Neutrophil (primary cell): ENCODE measurements around the gene HDAC7.

ENCODE experiments used
- H3K27ac ChIP-seq: fragments of 200-600 bp; sonication (generic); 2 replicates; pipeline ENCODE4 v1.5.1; 2016; ENCODE audit warnings: mild to moderate bottlenecking, moderate library complexity
- H3K27me3 ChIP-seq: fragments of 200-600 bp; sonication (generic); 2 replicates; pipeline ENCODE4 v1.6.0; 2016; ENCODE audit warnings: mild to moderate bottlenecking
- H3K36me3 ChIP-seq: fragments of 200-600 bp; sonication (generic); 2 replicates; pipeline ENCODE4 v1.5.1; 2017
- H3K4me1 ChIP-seq, 2 experiments: fragments of 200-600 bp in 1 of 2; sonication (generic) in 1 of 2; 1 replicate in 1 of 2; 2 replicates in 1 of 2; pipeline versions ENCODE4 v1.5.1 to v1.6.1; 2013 to 2016; ENCODE audit warnings: low read depth in 1 of 2, low read length in 1 of 2, mild to moderate bottlenecking in 1 of 2, moderate library complexity in 1 of 2; ENCODE audit not compliant: control insufficient read depth in 1 of 2, insufficient read depth in 1 of 2
- H3K4me3 ChIP-seq, 2 experiments: fragments of 200-600 bp in 1 of 2; sonication (generic) in 1 of 2; 1 replicate in 1 of 2; 2 replicates in 1 of 2; pipeline ENCODE4 v1.5.1; 2013 to 2016; ENCODE audit warnings: low read depth in 1 of 2, low read length in 1 of 2, mild to moderate bottlenecking in 1 of 2, moderate library complexity in 1 of 2
- H3K9me3 ChIP-seq: fragments of 200-600 bp; sonication (generic); 2 replicates; pipeline ENCODE4 v1.5.1; 2016
- TF ChIP-seq, protein P1 (sequence below): fragments of 200-600 bp; sonication (generic); IDR thresholded peaks from 2 replicates; pipeline ENCODE4 v1.5.1; 2016; ENCODE audit warnings: antibody characterized with exemption

Gene HDAC7

GRCh38 chr12:47832263-47832933 lies 12.7 kb upstream of the HDAC7 start:
- Histone ChIP-seq H3K4me3 (no peak overlapping the region), H3K9me3 (no peaks in the 10 kb centered on the region), H3K36me3 (no peaks in the 10 kb centered on the region), H3K27ac (peak overlapping the region; percentile 74), H3K27me3 (no peaks in the 10 kb centered on the region), H3K4me1 (peaks cover 76 to 81% of the 10 kb centered on the region in 2 experiments)
- TF ChIP-seq, protein P1, sequence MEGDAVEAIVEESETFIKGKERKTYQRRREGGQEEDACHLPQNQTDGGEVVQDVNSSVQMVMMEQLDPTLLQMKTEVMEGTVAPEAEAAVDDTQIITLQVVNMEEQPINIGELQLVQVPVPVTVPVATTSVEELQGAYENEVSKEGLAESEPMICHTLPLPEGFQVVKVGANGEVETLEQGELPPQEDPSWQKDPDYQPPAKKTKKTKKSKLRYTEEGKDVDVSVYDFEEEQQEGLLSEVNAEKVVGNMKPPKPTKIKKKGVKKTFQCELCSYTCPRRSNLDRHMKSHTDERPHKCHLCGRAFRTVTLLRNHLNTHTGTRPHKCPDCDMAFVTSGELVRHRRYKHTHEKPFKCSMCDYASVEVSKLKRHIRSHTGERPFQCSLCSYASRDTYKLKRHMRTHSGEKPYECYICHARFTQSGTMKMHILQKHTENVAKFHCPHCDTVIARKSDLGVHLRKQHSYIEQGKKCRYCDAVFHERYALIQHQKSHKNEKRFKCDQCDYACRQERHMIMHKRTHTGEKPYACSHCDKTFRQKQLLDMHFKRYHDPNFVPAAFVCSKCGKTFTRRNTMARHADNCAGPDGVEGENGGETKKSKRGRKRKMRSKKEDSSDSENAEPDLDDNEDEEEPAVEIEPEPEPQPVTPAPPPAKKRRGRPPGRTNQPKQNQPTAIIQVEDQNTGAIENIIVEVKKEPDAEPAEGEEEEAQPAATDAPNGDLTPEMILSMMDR: no peak

- H3K9me3 ChIP-seq: no peaks in the 10 kb centered on the region
- no peaks in the 10 kb centered on the region for H3K36me3 ChIP-seq
- no peak overlapping the region for H3K4me3 ChIP-seq
- TF ChIP-seq, protein P1: no peak
- peaks cover 78 to 80% of the 10 kb centered on the region in 2 experiments for H3K4me1 ChIP-seq
- H3K27ac ChIP-seq: peak overlapping the region; percentile 61
- no peaks in the 10 kb centered on the region for H3K27me3 ChIP-seq
Observed at GRCh38 chr12:47829584-47829983, 9.9 kb upstream of the HDAC7 start.

GRCh38 chr12:47828976-47829482 lies 9.3 kb upstream of the HDAC7 start:
- Histone ChIP-seq H3K27ac (peak overlapping the region; percentile 61), H3K4me1 (peaks cover 78 to 81% of the 10 kb centered on the region in 2 experiments), H3K36me3 (no peaks in the 10 kb centered on the region), H3K9me3 (no peaks in the 10 kb centered on the region), H3K4me3 (peak overlapping the region; percentile 23 to 30), H3K27me3 (no peaks in the 10 kb centered on the region)
- TF ChIP-seq, protein P1: no peak

- Histone ChIP-seq H3K4me1 (peaks cover 81 to 83% of the 10 kb centered on the region in 2 experiments), H3K27ac (peak overlapping the region; percentile 61), H3K27me3 (no peaks in the 10 kb centered on the region), H3K4me3 (peak overlapping the region in 1 of 2 experiments; percentile 30), H3K9me3 (no peaks in the 10 kb centered on the region), H3K36me3 (no peaks in the 10 kb centered on the region)
- TF ChIP-seq, protein P1: no peak
Observed at GRCh38 chr12:47828008-47828975, 8.6 kb upstream of the HDAC7 start.

- H3K36me3 ChIP-seq: no peaks in the 10 kb centered on the region
- no peak overlapping the region for H3K27ac ChIP-seq
- TF ChIP-seq, protein P1: no peak
- peaks cover 71 to 72% of the 10 kb centered on the region in 2 experiments for H3K4me1 ChIP-seq
- H3K9me3 ChIP-seq: no peaks in the 10 kb centered on the region
- H3K4me3 ChIP-seq: no peak overlapping the region
- no peaks in the 10 kb centered on the region for H3K27me3 ChIP-seq
Observed at GRCh38 chr12:47825173-47825639, 5.5 kb upstream of the HDAC7 start.
